AG20443 (cell line): ENCODE results near the gene CGB3.
A peak's percentile ranks its signal among the peaks of the same experiment; 100 is the strongest.

Source experiments
- DNase-seq: peaks from one replicate; pipeline ENCODE4 v3.0.0; 2012; ENCODE audit warnings: low spot score, mixed read lengths

Gene CGB3

GRCh38 chr19:49016067-49016839 lies 7.9 kb downstream of the CGB3 start:
- no peak for DNase-seq

- DNase-seq, result no peak
These were observed 9.3 kb downstream of the CGB3 start for GRCh38 chr19:49014870-49015255.

- DNase-seq, result no peak
These were observed 9.8 kb downstream of the CGB3 start for GRCh38 chr19:49014123-49014869.

- no peak for DNase-seq
These were observed 12.9 kb downstream of the CGB3 start for GRCh38 chr19:49011194-49011593.

GRCh38 chr19:49010453-49010852 lies 13.7 kb downstream of the CGB3 start:
- no peak for DNase-seq

- no peak for DNase-seq
These were observed 14.3 kb downstream of the CGB3 start for GRCh38 chr19:49009828-49010227.

- DNase-seq, result no peak
These were observed 17.2 kb downstream of the CGB3 start for GRCh38 chr19:49006905-49007304.

GRCh38 chr19:49004964-49005614 lies 19.0 kb downstream of the CGB3 start:
- DNase-seq, result no peak

- DNase-seq, result no peak
These were observed 20.0 kb downstream of the CGB3 start for GRCh38 chr19:49004133-49004532.

GRCh38 chr19:48999481-49000325 lies 24.4 kb downstream of the CGB3 start:
- peak; percentile 74 for DNase-seq

- DNase-seq, result peak; percentile 56
These were observed 26.2 kb downstream of the CGB3 start for GRCh38 chr19:48997972-48998371.

- DNase-seq, result no peak
These were observed 30.1 kb downstream of the CGB3 start for GRCh38 chr19:48994035-48994386.

GRCh38 chr19:48993175-48994034 lies 30.7 kb downstream of the CGB3 start, which contains the start of the genes GYS1 and RUVBL2:
Gene GYS1, minus strand, starts transcription at chr19:48993309. Its CDS starts 197 bp downstream, at chr19:48993112.
Gene RUVBL2, plus strand, starts transcription at chr19:48993887. Its CDS starts 25 bp downstream, at chr19:48993912.
- peak; percentile 99 for DNase-seq

- no peak for DNase-seq
These were observed 31.5 kb downstream of the CGB3 start for GRCh38 chr19:48992581-48993174.

GRCh38 chr19:48991873-48992580 lies 32.1 kb downstream of the CGB3 start:
- DNase-seq, result peak; percentile 93

- no peak for DNase-seq
These were observed 33.0 kb downstream of the CGB3 start for GRCh38 chr19:48991011-48991609.

- DNase-seq, result no peak
These were observed 33.7 kb downstream of the CGB3 start for GRCh38 chr19:48990400-48990799.

GRCh38 chr19:48989701-48990291 lies 34.3 kb downstream of the CGB3 start:
- no peak for DNase-seq

- DNase-seq, result no peak
These were observed 35.3 kb downstream of the CGB3 start for GRCh38 chr19:48988860-48989259.
